ENCODE measurements around the gene CPXM2. TPM values are rescaled to one million over a fixed set of nuclear protein-coding genes. Genes with fewer than 3 reads are reported as not detected.

CPXM2 gene
- total RNA-seq = 100 to 1,000 TPM in 2 of 4 donors, 10 to 100 TPM in 2; 56.8 to 150 (median 96.9) TPM

GRCh38 chr10:123891144-123892071 lies at the start of gene CPXM2:
Gene CPXM2, minus strand, starts transcription at chr10:123891807. Its CDS starts 148 bp downstream, at chr10:123891659.
- TF ChIP-seq CTCF (IDR thresholded peaks at IDR 0.05) (no peak), EP300 (IDR thresholded peaks at IDR 0.05) (no peak), POLR2AphosphoS5 (IDR thresholded peaks at IDR 0.05) (no peak), POLR2A (IDR thresholded peaks at IDR 0.05; ENCODE audit: low read depth) (no peak)
- H3K27me3 ChIP-seq = peaks cover 0 to 11% (median 0%) of the 10 kb centered on the region in 4 donors
- H3K27ac ChIP-seq (replicated peaks in 1 of 4) = peak within 1 kb of the TSS; percentile 97 to 99 (median 98)
- peaks cover 2 to 64% (median 60%) of the 10 kb centered on the region in 4 donors for H3K4me1 ChIP-seq
- no peaks in the 10 kb centered on the region for H3K36me3 ChIP-seq
- H3K9me3 ChIP-seq = no peaks in the 10 kb centered on the region
- peak within 1 kb of the TSS; percentile 73 to 80 (median 77) for H3K4me3 ChIP-seq
- no peak for DNase-seq (ENCODE audit: extremely low spot score)
- WGBS = 0% methylated on average over 17 of the region's 80 CpGs
- intact Hi-C loops (cut with DNase I) = no loop called here

DNA sequence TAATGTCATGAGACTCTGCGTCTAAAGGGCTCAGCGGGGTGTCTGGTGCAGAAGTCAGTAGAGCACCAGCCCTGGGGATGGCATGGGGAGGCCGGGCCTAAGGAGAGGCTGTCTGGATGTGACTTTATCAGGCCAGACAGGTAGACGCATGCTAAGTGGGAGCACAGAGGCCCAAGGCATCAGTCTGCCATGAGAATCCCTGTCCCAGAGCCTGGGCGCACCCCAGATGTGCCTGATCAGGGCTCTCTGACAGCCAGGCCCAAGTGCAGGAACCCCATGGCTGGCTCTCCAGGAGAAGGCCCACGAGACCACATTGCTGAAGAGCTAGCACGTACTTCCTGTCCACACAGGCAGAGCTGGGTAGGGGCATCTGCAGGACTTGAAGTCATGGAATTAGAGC lies 48.0 kb upstream of the CPXM2 start:
- WGBS = 91% methylated on average over 5 of the region's 7 CpGs
- no peak overlapping the region for H3K27ac ChIP-seq (replicated peaks in 1 of 4)
- H3K36me3 ChIP-seq = no peaks in the 10 kb centered on the region
- H3K9me3 ChIP-seq = no peaks in the 10 kb centered on the region
- TF ChIP-seq POLR2AphosphoS5 (IDR thresholded peaks at IDR 0.05) = no peak
- TF ChIP-seq EP300 (IDR thresholded peaks at IDR 0.05) = no peak
- no peak overlapping the region for H3K4me3 ChIP-seq
- no peaks in the 10 kb centered on the region for H3K27me3 ChIP-seq
- no peak for DNase-seq (ENCODE audit: extremely low spot score)
- H3K4me1 ChIP-seq = peaks cover 0 to 4% (median 2%) of the 10 kb centered on the region in 4 donors
- intact Hi-C loops (cut with DNase I) = no loop called here

- DNase-seq (ENCODE audit: extremely low spot score) = no peak
- 79% methylated on average over 4 of the region's 4 CpGs for WGBS
- Histone ChIP-seq H3K4me1 (no peaks in the 10 kb centered on the region), H3K4me3 (no peak overlapping the region), H3K36me3 (no peaks in the 10 kb centered on the region), H3K27me3 (no peaks in the 10 kb centered on the region), H3K27ac (replicated peaks in 1 of 4) (no peak overlapping the region), H3K9me3 (no peaks in the 10 kb centered on the region)
- TF ChIP-seq POLR2AphosphoS5 (IDR thresholded peaks at IDR 0.05) = no peak
- no peak for TF ChIP-seq POLR2A (IDR thresholded peaks at IDR 0.05; ENCODE audit: low read depth)
- TF ChIP-seq CTCF (IDR thresholded peaks at IDR 0.05) = no peak
- intact Hi-C loops (cut with DNase I) = no loop called here
Observed at GRCh38 chr10:123938890-123939289, 47.3 kb upstream of the CPXM2 start.

GRCh38 chr10:123936426-123936825 lies 44.8 kb upstream of the CPXM2 start:
- H3K27ac ChIP-seq (replicated peaks in 1 of 4) = no peak overlapping the region
- peaks cover 0 to 3% (median under 1%) of the 10 kb centered on the region in 4 donors for H3K9me3 ChIP-seq
- intact Hi-C loops (cut with DNase I) = no loop called here
- DNase-seq (ENCODE audit: extremely low spot score) = no peak
- WGBS = 75% methylated on average over 5 of the region's 5 CpGs
- TF ChIP-seq EP300 (IDR thresholded peaks at IDR 0.05) (no peak), POLR2AphosphoS5 (IDR thresholded peaks at IDR 0.05) (no peak), POLR2A (IDR thresholded peaks at IDR 0.05; ENCODE audit: low read depth) (no peak), CTCF (IDR thresholded peaks at IDR 0.05) (no peak)
- H3K27me3 ChIP-seq = no peaks in the 10 kb centered on the region
- H3K4me1 ChIP-seq = no peaks in the 10 kb centered on the region
- H3K36me3 ChIP-seq = no peaks in the 10 kb centered on the region
- no peak overlapping the region for H3K4me3 ChIP-seq

DNA sequence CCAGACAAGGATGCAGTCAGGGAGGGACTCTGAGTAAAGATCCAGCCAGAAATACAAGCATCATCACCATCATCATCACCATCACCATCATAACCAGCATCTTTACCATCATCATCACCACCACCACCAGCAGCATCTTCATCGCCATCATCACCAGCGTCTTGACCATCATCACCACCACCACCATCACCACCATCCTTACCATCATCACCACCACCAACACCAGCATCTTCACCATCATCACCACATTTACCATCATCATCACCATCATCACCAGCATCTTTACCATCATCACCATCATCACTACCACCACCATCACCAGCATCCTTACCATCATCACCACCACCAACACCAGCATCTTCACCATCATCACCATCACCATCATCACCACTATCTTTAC lies 44.1 kb upstream of the CPXM2 start:
- no peak for TF ChIP-seq EP300 (IDR thresholded peaks at IDR 0.05)
- no peak for TF ChIP-seq POLR2AphosphoS5 (IDR thresholded peaks at IDR 0.05)
- no peak for TF ChIP-seq POLR2A (IDR thresholded peaks at IDR 0.05; ENCODE audit: low read depth)
- TF ChIP-seq CTCF (IDR thresholded peaks at IDR 0.05) = no peak
- 91% methylated on average over 2 of the region's 2 CpGs for WGBS
- H3K27ac ChIP-seq (replicated peaks in 1 of 4) = no peak overlapping the region
- H3K4me1 ChIP-seq = no peaks in the 10 kb centered on the region
- H3K4me3 ChIP-seq = no peak overlapping the region
- no peaks in the 10 kb centered on the region for H3K36me3 ChIP-seq
- peaks cover 0 to 9% (median 4%) of the 10 kb centered on the region in 4 donors for H3K9me3 ChIP-seq
- intact Hi-C loops (cut with DNase I) = no loop called here
- DNase-seq (ENCODE audit: extremely low spot score) = no peak
- no peaks in the 10 kb centered on the region for H3K27me3 ChIP-seq

Data from esophagus muscularis mucosa (tissue), 4 donors.